Right lobe of liver (tissue), 6 donors: ENCODE data around the gene LRRC70. TPM values are rescaled to one million over a fixed set of nuclear protein-coding genes. Genes with fewer than 3 reads are reported as not detected.

ENCODE experiments used
- ATAC-seq, 4 donors: fragments of 200-7000 bp; cut with Tn5 transposase; one replicate each; pipeline ENCODE4 v1.9.1; 2020; ENCODE audit warnings: mild to moderate bottlenecking in 4 of 4, moderate library complexity in 4 of 4
- DNase-seq, 3 donors: peaks; one replicate each; pipeline ENCODE4 v3.0.0-alpha.2; 2020
- H3K27ac ChIP-seq, 3 donors: fragments of 200-600 bp; one replicate each; pipeline ENCODE4 v1.8.0; 2022
- H3K27me3 ChIP-seq, 2 donors: fragments of 200-600 bp; one replicate each; pipeline ENCODE4 v1.8.0; 2022
- H3K36me3 ChIP-seq, 4 donors: fragments of 200-600 bp; sonication (generic) in 1 of 4; one replicate each; pipeline versions ENCODE4 v1.5.1 to v1.8.0; 2017 to 2022; ENCODE audit warnings: control low read depth in 1 of 4
- H3K4me1 ChIP-seq, 4 donors: fragments of 200-600 bp; sonication (generic) in 1 of 4; one replicate each; pipeline versions ENCODE4 v1.5.1 to v1.8.0; 2017 to 2022; ENCODE audit warnings: control low read depth in 1 of 4
- H3K4me3 ChIP-seq, 3 donors: fragments of 200-600 bp; one replicate each; pipeline ENCODE4 v1.8.0; 2022
- H3K9me3 ChIP-seq, 4 donors: fragments of 200-600 bp; sonication (generic) in 1 of 4; one replicate each; pipeline versions ENCODE4 v1.5.1 to v1.8.0; 2017 to 2022; ENCODE audit warnings: control low read depth in 1 of 4
- CTCF ChIP-seq, 4 donors: fragments of 200-600 bp in 3 of 4; fragments of 450-650 bp in 1 of 4; IDR thresholded peaks; one replicate each; pipeline versions ENCODE4 v1.5.1 to v1.8.0; 2016 to 2022; ENCODE audit warnings: antibody characterized with exemption in 4 of 4, mild to moderate bottlenecking in 2 of 4
- POLR2A ChIP-seq: fragments of 450-650 bp; IDR thresholded peaks from one replicate; pipeline ENCODE4 v1.6.1; 2017; ENCODE audit warnings: antibody characterized with exemption, mild to moderate bottlenecking
- WGBS: methylation state at CpG from one replicate; pipeline ENCODE4 v1.1.6; 2018; ENCODE audit warnings: low coverage, low lambda C conversion rate; ENCODE audit not compliant: insufficient coverage; ENCODE audit errors: missing lambda C conversion rate; 5-methylcytosine and 5-hydroxymethylcytosine counted together
- intact Hi-C, 2 donors: fragments of 100-400 bp; cut with DNase I; formaldehyde crosslinking; loops; one replicate each; pipeline versions ENCODE4 v1.11.2 to v1.14.1; 2022
- total RNA-seq, 6 experiments: library from RNA; depleted of rRNA in 2 of 6; stranded (reverse); fragments of >200 nt in 2 of 6; fragmentation: NEBNext Ultra II Directional in 3 of 6; extraction: Animal tissue kit (Norgen Biotek cat#: 25700) in 3 of 6; gene quantifications; one replicate each; pipeline versions ENCODE4 v1.1.0 to v1.2.4, GENCODE V29; 2016 to 2023
- donor health status: DM: no; HTN: yes; CAD: no.
- donor health status: DM: no; HTN: no; CAD: no.
- donor health status: DM: no; HTN: no; CAD: no.
- donor health status: DM: no; HTN: yes; CAD: no.
- donor health status: DM: no; HTN: yes; CAD: no.

LRRC70 gene
- total RNA-seq, 6 experiments from 2014 or later, result 0.37 to 1.7 (median 1.1) TPM

- Histone ChIP-seq H3K27ac (no peak overlapping the region), H3K4me3 (no peak overlapping the region), H3K9me3 (no peaks in the 10 kb centered on the region), H3K4me1 (no peaks in the 10 kb centered on the region), H3K27me3 (no peaks in the 10 kb centered on the region), H3K36me3 (no peaks in the 10 kb centered on the region)
- WGBS, result 44% methylated on average over 1 of the region's 1 CpG
- no peak for ATAC-seq
- intact Hi-C loops, result no loop called here
- no peak for DNase-seq
- TF ChIP-seq CTCF (IDR thresholded peaks at IDR 0.05), result no peak
- no peak for TF ChIP-seq POLR2A
These were observed 3.1 kb upstream of the LRRC70 start for GRCh38 chr5:62575489-62575888.

- H3K27me3 ChIP-seq, result no peaks in the 10 kb centered on the region
- intact Hi-C loops, result no loop called here
- ATAC-seq (no peak), DNase-seq (no peak)
- no peak overlapping the region for H3K27ac ChIP-seq
- no peak overlapping the region for H3K4me3 ChIP-seq
- WGBS, result 90% methylated on average over 4 of the region's 4 CpGs
- no peaks in the 10 kb centered on the region for H3K9me3 ChIP-seq
- TF ChIP-seq CTCF (IDR thresholded peaks at IDR 0.05) (no peak), POLR2A (no peak)
- no peaks in the 10 kb centered on the region for H3K4me1 ChIP-seq
- no peaks in the 10 kb centered on the region for H3K36me3 ChIP-seq
These were observed 1.9 kb upstream of the LRRC70 start for GRCh38 chr5:62576570-62577170.

GRCh38 chr5:62577488-62577887, 1.1 kb upstream of the LRRC70 start:
- Histone ChIP-seq H3K27me3 (no peaks in the 10 kb centered on the region), H3K27ac (no peak overlapping the region), H3K9me3 (no peaks in the 10 kb centered on the region), H3K36me3 (no peaks in the 10 kb centered on the region), H3K4me3 (no peak overlapping the region), H3K4me1 (no peaks in the 10 kb centered on the region)
- TF ChIP-seq CTCF (IDR thresholded peaks at IDR 0.05), result no peak
- TF ChIP-seq POLR2A, result no peak
- intact Hi-C loops, result no loop called here
- WGBS, result 93% methylated on average over 1 of the region's 1 CpG
- ATAC-seq, result no peak
- no peak for DNase-seq

GRCh38 chr5:62579761-62580160, 1.1 kb downstream of the LRRC70 start:
- Histone ChIP-seq H3K27ac (no peak overlapping the region), H3K4me1 (no peaks in the 10 kb centered on the region), H3K36me3 (no peaks in the 10 kb centered on the region), H3K9me3 (no peaks in the 10 kb centered on the region), H3K27me3 (no peaks in the 10 kb centered on the region), H3K4me3 (no peak overlapping the region)
- WGBS, result 70% methylated on average over 5 of the region's 5 CpGs
- TF ChIP-seq POLR2A, result no peak
- TF ChIP-seq CTCF (IDR thresholded peaks at IDR 0.05), result no peak
- no peak for ATAC-seq
- intact Hi-C loops, result no loop called here
- DNase-seq, result no peak
